Measurements from ENCODE around the gene ZER1.

DNA sequence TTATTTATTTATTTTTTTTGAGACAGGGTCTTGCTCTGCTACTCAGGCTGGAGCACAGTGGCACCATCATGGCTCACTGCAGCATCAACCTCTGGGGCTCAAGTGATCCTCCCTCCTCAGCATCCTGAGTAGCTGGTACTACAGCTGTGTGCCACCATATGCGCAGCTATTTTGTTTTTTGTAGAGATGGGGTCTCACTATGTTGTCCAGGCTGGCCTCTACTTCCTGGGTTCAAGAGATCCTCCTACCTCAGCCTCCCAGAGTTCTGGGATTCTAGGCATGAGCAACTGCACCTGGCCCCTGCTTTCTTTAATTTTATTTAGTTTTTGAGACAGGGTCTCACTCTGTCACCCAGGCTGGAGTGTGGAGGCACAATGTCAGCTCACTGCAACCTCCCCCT is 28.3 kb downstream of the ZER1 start:
- TF ChIP-seq, protein P1, sequence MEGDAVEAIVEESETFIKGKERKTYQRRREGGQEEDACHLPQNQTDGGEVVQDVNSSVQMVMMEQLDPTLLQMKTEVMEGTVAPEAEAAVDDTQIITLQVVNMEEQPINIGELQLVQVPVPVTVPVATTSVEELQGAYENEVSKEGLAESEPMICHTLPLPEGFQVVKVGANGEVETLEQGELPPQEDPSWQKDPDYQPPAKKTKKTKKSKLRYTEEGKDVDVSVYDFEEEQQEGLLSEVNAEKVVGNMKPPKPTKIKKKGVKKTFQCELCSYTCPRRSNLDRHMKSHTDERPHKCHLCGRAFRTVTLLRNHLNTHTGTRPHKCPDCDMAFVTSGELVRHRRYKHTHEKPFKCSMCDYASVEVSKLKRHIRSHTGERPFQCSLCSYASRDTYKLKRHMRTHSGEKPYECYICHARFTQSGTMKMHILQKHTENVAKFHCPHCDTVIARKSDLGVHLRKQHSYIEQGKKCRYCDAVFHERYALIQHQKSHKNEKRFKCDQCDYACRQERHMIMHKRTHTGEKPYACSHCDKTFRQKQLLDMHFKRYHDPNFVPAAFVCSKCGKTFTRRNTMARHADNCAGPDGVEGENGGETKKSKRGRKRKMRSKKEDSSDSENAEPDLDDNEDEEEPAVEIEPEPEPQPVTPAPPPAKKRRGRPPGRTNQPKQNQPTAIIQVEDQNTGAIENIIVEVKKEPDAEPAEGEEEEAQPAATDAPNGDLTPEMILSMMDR (IDR thresholded peaks at IDR 0.05) = no peak
- TF ChIP-seq POLR2A (IDR thresholded peaks at IDR 0.05) = no peak

All from body of pancreas (tissue), 4 donors.